Activated CD4-positive, alpha-beta memory T cell treated with anti-CD3 and anti-CD28 coated beads, Interleukin-2, amount 10 ng/mL, durations not matched to agents 7 days and 5 days (primary cell): ENCODE data around the gene CNIH1. TPM values are rescaled to one million over a fixed set of nuclear protein-coding genes. Genes with fewer than 3 reads are reported as not detected.
A peak's percentile ranks its signal among the peaks of the same experiment; 100 is the strongest.
"Not testable (repeated sequence)": the region's sequence is repeated elsewhere in the genome, so short reads cannot be mapped to it uniquely, and the experiment has no call there.

Experiments used
- CTCF ChIA-PET: fragments of 350-600 bp; sonication (Branson Sonifier 250); formaldehyde crosslinking; loops from one replicate; lab custom pipeline; 2021; ENCODE audit warnings: antibody characterized with exemption, inconsistent platforms; lab: Charles Lee
- POLR2A ChIA-PET: fragments of 350-600 bp; sonication (Branson Sonifier 250); formaldehyde crosslinking; loops from one replicate; lab custom pipeline; 2021; ENCODE audit warnings: antibody characterized with exemption; lab: Charles Lee
- DNase-seq: peaks from one replicate; pipeline ENCODE4 v3.0.0-alpha.2; 2020
- H3K27ac Mint-ChIP-seq: one replicate; pipeline ENCODE4 v1.8.0; 2021; ENCODE audit warnings: mild to moderate bottlenecking, mixed read lengths
- H3K27me3 Mint-ChIP-seq: one replicate; pipeline ENCODE4 v1.8.0; 2021; ENCODE audit warnings: mixed read lengths
- H3K36me3 Mint-ChIP-seq: one replicate; pipeline ENCODE4 v1.8.0; 2021; ENCODE audit warnings: low read depth, mixed read lengths
- H3K4me1 Mint-ChIP-seq: one replicate; pipeline ENCODE4 v1.8.0; 2021; ENCODE audit warnings: mixed read lengths
- H3K4me3 Mint-ChIP-seq: one replicate; pipeline ENCODE4 v1.8.0; 2021; ENCODE audit warnings: mild to moderate bottlenecking, mixed read lengths
- H3K9me3 Mint-ChIP-seq: one replicate; pipeline ENCODE4 v1.8.0; 2021; ENCODE audit warnings: mixed read lengths
- total RNA-seq, 2 experiments: library from RNA; stranded (reverse); gene quantifications; one replicate each; pipeline ENCODE4 v1.2.3, GENCODE V29; 2021

CNIH1 gene
- total RNA-seq, 2 experiments from 2014 or later: 66.2 to 69.2 TPM

DNA sequence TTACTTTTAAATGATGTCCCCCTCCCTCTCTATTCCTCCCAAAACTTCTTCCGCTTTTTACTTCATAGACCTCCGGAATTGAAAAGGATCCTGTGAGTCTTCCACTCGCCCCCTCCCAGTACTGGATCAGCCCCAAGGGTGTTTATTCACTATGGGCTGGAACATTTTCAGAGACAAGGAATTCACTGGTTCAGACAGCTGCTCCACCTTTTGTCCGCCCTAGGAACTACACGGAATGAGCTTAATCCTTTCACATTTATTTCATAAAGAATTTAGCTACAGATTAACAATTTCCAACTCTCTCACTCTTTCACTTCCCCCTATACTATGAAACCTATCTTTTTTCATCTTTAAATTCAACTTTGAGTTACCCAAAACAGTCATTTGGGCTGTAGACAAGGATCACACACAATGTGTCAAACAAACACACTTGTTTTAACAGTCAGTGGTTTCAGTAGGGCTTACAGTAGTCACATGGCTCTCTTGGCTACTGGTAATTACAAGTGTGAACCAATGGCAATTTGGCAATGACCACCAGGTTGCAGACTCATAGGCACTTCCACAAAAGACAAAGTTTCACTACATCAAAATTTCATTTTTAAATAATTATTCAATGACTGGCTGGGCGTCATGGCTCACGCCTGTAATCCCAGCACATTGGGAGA lies 20.6 kb downstream of the CNIH1 start:
- no peak overlapping the region for H3K4me3 Mint-ChIP-seq
- ChIA-PET POLR2A (no interaction called here), CTCF (interaction anchor here (0.6 to 1.0 kb wide), 4 partner anchors 8 to 275 kb away, joined by 3 to 6 read pairs (median 4); no protein-coding TSS in a partner anchor)
- H3K36me3 Mint-ChIP-seq: peaks cover 39% of the 10 kb centered on the region
- no peaks in the 10 kb centered on the region for H3K4me1 Mint-ChIP-seq
- no peaks in the 10 kb centered on the region for H3K27me3 Mint-ChIP-seq
- H3K9me3 Mint-ChIP-seq: no peaks in the 10 kb centered on the region
- no peak overlapping the region for H3K27ac Mint-ChIP-seq
- no peak for DNase-seq

DNA sequence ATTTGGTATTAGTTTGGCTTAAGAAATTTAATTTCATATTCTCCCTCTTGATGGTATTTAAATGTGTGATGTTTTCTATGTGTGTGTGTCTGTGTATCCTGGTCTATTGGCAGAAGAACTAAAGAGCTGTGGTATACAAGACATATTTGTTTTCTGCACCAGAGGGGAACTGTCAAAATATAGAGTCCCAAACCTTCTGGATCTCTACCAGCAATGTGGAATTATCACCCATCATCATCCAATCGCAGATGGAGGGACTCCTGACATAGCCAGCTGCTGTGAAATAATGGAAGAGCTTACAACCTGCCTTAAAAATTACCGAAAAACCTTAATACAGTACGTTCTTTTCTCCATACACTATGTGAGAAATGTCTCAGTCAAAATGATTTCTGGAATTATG lies 29.8 kb downstream of the CNIH1 start:
- H3K27me3 Mint-ChIP-seq: no peaks in the 10 kb centered on the region
- H3K36me3 Mint-ChIP-seq: peaks cover 56% of the 10 kb centered on the region
- no peaks in the 10 kb centered on the region for H3K4me1 Mint-ChIP-seq
- POLR2A ChIA-PET: interaction anchor here (0.8 to 1.3 kb wide), 2 partner anchors 12 to 14 kb away, joined by 3 to 5 read pairs; no protein-coding TSS in a partner anchor
- H3K4me3 Mint-ChIP-seq: no peak overlapping the region
- no peak for DNase-seq
- CTCF ChIA-PET: no interaction called here
- H3K9me3 Mint-ChIP-seq: no peaks in the 10 kb centered on the region
- H3K27ac Mint-ChIP-seq: no peak overlapping the region

DNA sequence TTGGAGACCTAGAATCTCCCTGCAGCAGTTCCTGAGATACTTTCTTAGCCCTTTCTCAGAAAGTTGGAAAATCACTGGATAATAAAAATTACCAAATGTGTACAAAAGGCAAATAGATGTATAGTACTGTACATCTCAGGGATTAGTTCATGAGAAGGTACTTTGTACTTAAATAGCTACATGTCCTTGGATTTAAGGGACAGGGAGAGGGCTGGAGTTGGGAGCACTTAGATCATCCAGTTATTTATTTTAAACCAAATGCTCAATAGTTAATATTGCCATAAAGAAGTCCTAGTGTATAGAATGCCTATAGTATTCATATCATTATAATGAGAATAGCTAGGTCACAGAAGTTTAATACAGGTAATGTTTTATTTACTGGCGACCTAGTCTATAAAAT lies 31.0 kb downstream of the CNIH1 start:
- Mint-ChIP-seq H3K27ac (no peak overlapping the region), H3K27me3 (no peaks in the 10 kb centered on the region), H3K9me3 (no peaks in the 10 kb centered on the region), H3K4me3 (no peak overlapping the region), H3K4me1 (peaks cover 7% of the 10 kb centered on the region), H3K36me3 (peaks cover 60% of the 10 kb centered on the region)
- DNase-seq: no peak
- POLR2A ChIA-PET: interaction anchor here (0.8 to 1.5 kb wide), 3 partner anchors 12 to 80 kb away, joined by 3 to 6 read pairs (median 4); partner anchors contain the start of gene CDKN3
- CTCF ChIA-PET: no interaction called here

DNA sequence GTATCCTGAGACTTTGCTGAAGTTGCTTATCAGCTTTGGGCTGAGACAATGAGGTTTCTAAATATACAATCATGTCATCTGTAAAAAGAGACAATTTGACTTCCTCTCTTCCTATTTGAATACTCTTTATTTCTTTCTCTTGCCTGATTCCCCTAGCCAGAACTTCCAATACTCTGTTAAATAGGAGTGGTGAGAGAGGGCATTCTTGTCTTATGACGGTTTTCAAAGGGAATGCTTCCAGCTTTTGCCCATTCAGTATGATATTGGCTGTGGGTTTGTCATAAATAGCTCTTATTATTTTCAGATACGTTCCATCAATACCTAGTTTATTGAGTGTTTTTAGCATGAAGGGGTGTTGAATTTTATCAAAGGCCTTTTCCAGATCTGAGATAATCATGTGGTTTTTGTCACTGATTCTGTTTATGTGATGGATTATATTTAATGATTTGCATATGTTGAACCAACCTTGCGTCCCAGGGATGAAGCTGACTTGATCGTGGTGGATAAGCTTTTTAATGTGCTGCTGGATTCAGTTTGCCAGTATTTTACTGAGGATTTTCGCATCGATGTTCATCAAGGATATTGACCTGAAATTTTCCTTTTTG lies 37.7 kb downstream of the CNIH1 start:
- H3K27ac Mint-ChIP-seq, DNase-seq, H3K9me3 Mint-ChIP-seq, POLR2A ChIA-PET, H3K4me3 Mint-ChIP-seq, H3K27me3 Mint-ChIP-seq: not testable (repeated sequence)
- Mint-ChIP-seq H3K36me3 (peaks cover 78% of the 10 kb centered on the region), H3K4me1 (peaks cover 34% of the 10 kb centered on the region)
- CTCF ChIA-PET: interaction anchor here (0.7 kb wide), 1 partner anchor 28 kb away, joined by 4 read pairs; no protein-coding TSS in a partner anchor

DNA sequence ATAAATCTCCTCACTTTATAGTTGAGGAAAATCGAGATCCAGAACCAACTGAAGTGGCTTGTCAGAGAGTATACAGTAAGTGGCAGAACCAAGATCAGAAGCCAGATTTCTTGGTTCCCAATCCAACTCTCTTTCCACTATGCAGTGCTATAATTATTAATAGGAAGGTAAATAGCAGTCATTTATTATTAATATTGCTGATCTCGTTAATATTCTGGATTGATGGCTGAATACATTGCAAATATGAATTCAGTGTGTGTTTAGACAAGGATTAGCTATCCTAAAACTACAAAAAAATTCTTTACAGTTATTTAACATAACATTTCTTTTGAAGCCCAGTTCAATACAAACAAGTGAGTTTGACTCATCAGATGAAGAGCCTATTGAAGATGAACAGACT lies 41.6 kb downstream of the CNIH1 start:
- ChIA-PET CTCF (interaction anchor here (0.6 kb wide), 1 partner anchor 1322 kb away, joined by 3 read pairs; no protein-coding TSS in a partner anchor), POLR2A (no interaction called here)
- peaks cover 47% of the 10 kb centered on the region for H3K36me3 Mint-ChIP-seq
- no peak overlapping the region for H3K27ac Mint-ChIP-seq
- no peak overlapping the region for H3K4me3 Mint-ChIP-seq
- no peaks in the 10 kb centered on the region for H3K27me3 Mint-ChIP-seq
- peaks cover 2% of the 10 kb centered on the region for H3K9me3 Mint-ChIP-seq
- DNase-seq: no peak
- H3K4me1 Mint-ChIP-seq: peaks cover 37% of the 10 kb centered on the region

DNA sequence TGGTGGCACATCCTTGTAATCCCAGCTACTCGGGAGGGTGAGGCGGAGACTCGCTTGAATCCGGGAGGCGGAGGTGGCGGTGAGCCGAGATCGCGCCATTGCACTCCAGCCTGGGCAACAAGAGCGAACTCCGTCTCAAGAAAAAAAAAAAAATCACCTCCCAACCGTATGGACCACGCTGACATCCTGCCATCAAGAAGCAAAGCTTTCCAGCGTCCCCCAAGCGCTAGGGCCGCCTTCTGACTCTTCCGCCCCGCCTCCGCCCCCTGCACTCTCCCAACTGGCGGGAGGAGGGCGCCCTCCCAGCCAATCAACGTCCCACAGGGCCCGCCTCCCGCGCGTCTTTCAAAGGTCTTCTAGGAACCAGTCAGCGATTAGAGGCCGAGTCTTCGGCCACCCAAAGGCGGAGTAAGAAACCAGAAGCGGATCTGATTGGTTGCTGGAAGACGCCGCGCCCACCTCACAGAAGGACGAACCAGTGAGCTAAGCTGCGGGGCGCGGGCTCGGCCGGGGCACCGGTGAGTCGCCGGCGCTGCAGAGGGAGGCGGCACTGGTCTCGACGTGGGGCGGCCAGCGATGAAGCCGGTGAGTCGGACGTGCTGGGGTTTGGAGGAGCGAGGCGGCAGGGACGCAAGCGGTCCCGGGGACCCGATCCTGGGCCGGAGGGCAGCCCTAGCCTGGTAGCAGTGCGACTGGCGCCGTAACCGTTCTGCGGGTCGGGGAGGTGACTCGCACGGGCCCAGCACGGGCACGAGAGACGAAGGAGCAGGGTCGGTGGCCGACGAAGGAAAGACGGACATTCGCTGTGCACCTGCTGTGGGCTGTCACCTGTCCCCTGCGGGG lies 44.5 kb downstream of the CNIH1 start, which contains the start of gene CDKN3:
CDKN3 (plus strand) TSS at position 515 of the 843 bp plus-strand sequence; CDS start at position 577, 62 bp downstream.
- peaks cover 19% of the 10 kb centered on the region for H3K36me3 Mint-ChIP-seq
- ChIA-PET CTCF (interaction anchor here (0.7 to 3.4 kb wide), 13 partner anchors 9 to 1351 kb away, joined by 3 to 24 read pairs (median 3); partner anchors contain the start of gene CGRRF1), POLR2A (interaction anchor here (0.7 to 3.7 kb wide), 17 partner anchors 9 to 486 kb away, joined by 3 to 34 read pairs (median 4); partner anchors contain the start of genes CGRRF1, CNIH1 and GMFB)
- peak within 1 kb of the TSS; percentile 87 for H3K4me3 Mint-ChIP-seq
- H3K27ac Mint-ChIP-seq: peak within 1 kb of the TSS; percentile 78
- DNase-seq: peak; percentile 99
- H3K9me3 Mint-ChIP-seq: no peaks in the 10 kb centered on the region
- H3K4me1 Mint-ChIP-seq: peaks cover 26% of the 10 kb centered on the region
- no peaks in the 10 kb centered on the region for H3K27me3 Mint-ChIP-seq

DNA sequence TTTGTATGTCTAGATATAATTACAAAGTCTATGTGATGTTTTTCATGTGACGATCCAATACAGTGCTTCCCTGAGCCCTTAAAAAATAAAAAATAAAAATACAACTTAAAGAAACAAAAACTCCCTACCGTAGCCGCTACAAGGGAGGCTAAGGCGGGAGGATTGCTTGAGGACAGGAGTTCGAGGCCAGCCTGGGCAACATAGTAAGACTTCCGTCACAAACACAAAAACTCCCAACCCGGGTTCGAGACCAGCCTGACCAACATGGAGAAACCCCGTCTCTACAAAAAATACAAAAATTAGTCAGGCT lies 45.0 kb downstream of the CNIH1 start:
- peak overlapping the region; percentile 78 for H3K27ac Mint-ChIP-seq
- peak overlapping the region; percentile 87 for H3K4me3 Mint-ChIP-seq
- ChIA-PET POLR2A (interaction anchor here (1.0 to 3.7 kb wide), 10 partner anchors 10 to 377 kb away, joined by 3 to 34 read pairs (median 6); partner anchors contain the start of genes CNIH1 and GMFB), CTCF (interaction anchor here (0.7 to 3.4 kb wide), 9 partner anchors 39 to 1351 kb away, joined by 3 to 24 read pairs (median 3); partner anchors contain the start of gene CGRRF1)
- no peaks in the 10 kb centered on the region for H3K9me3 Mint-ChIP-seq
- no peak for DNase-seq
- H3K36me3 Mint-ChIP-seq: peaks cover 16% of the 10 kb centered on the region
- H3K27me3 Mint-ChIP-seq: no peaks in the 10 kb centered on the region
- peaks cover 26% of the 10 kb centered on the region for H3K4me1 Mint-ChIP-seq

DNA sequence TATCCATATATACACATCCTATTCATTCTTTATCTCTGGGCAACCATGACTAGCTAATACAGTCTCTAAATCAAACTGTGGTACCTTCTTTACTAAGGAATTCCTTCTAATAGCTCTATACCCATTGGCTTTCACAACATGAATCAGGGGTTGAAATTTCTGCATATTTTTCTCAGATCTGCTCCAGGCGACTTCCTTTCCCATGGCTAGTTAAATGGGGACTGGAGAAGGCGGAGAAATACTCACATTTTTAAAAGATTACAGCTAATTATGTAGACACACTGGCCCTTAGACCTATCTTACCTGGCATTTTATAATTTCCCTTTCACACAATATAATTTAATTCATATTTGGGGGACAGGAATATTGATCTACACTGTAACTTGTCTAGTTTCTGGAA lies 45.5 kb downstream of the CNIH1 start:
- H3K36me3 Mint-ChIP-seq: peaks cover 15% of the 10 kb centered on the region
- H3K27ac Mint-ChIP-seq: no peak overlapping the region
- H3K4me3 Mint-ChIP-seq: peak overlapping the region; percentile 9
- ChIA-PET POLR2A (interaction anchor here (1.0 to 3.7 kb wide), 5 partner anchors 14 to 92 kb away, joined by 3 to 34 read pairs (median 7); partner anchors contain the start of genes CNIH1 and GMFB), CTCF (interaction anchor here (0.7 to 3.4 kb wide), 7 partner anchors 14 to 1352 kb away, joined by 3 to 24 read pairs (median 4); partner anchors contain the start of gene CGRRF1)
- no peak for DNase-seq
- peaks cover under 1% of the 10 kb centered on the region for H3K27me3 Mint-ChIP-seq
- H3K9me3 Mint-ChIP-seq: no peaks in the 10 kb centered on the region
- peaks cover 26% of the 10 kb centered on the region for H3K4me1 Mint-ChIP-seq

DNA sequence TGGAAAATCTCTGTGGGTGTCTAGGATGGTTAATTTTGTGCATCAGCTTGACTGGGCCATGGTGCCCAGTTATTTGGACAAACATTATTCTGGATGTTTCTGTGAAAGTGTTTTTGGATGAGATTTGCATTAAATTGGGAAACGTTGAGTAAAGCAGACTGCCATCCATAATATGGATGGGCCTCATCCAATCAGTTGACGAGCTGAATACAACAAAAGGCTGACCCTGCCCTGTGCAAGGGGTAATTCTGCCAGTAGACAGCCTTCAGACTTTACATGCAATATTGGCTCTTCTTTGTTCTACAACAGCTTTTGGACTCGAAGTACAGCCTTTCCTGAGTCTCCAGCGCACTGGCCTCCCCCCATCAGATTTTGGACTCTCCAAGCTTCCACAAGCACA lies 45.9 kb downstream of the CNIH1 start:
- no peaks in the 10 kb centered on the region for H3K9me3 Mint-ChIP-seq
- peaks cover 26% of the 10 kb centered on the region for H3K4me1 Mint-ChIP-seq
- peaks cover 2% of the 10 kb centered on the region for H3K27me3 Mint-ChIP-seq
- DNase-seq: no peak
- CTCF ChIA-PET: interaction anchor here (0.8 to 3.0 kb wide), 2 partner anchors 13 to 379 kb away, joined by 4 to 24 read pairs; no protein-coding TSS in a partner anchor
- H3K4me3 Mint-ChIP-seq: no peak overlapping the region
- no peak overlapping the region for H3K27ac Mint-ChIP-seq
- peaks cover 13% of the 10 kb centered on the region for H3K36me3 Mint-ChIP-seq
- POLR2A ChIA-PET: interaction anchor here (3.7 kb wide), 1 partner anchor 93 kb away, joined by 34 read pairs; the partner anchor contains the start of gene GMFB

DNA sequence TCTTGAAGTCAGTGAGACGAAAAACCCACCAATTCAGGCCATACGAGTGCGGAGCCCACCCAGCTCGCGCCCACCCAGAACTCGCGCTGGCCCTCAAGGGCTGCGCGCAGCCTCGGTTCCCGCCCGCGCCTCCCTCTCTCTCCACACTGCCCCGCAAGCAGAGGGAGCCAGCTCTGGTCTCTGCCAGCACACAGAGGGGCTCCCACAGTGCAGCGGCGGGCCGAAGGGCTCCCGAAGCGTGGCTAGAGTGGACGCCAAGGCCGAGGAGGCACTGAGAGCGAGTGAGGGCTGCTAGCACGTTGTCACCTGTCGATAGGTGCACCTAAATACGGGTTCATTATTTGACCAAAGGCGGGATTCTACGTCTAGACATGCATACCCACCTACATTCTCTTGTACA lies 46.6 kb downstream of the CNIH1 start:
- DNase-seq: no peak
- H3K27me3 Mint-ChIP-seq: peaks cover 2% of the 10 kb centered on the region
- H3K4me1 Mint-ChIP-seq: peaks cover 26% of the 10 kb centered on the region
- no peak overlapping the region for H3K27ac Mint-ChIP-seq
- ChIA-PET CTCF (interaction anchor here (0.8 kb wide), 1 partner anchor 13 kb away, joined by 4 read pairs; no protein-coding TSS in a partner anchor), POLR2A (interaction anchor here (1.3 kb wide), 1 partner anchor 41 kb away, joined by 3 read pairs; no protein-coding TSS in a partner anchor)
- H3K9me3 Mint-ChIP-seq: no peaks in the 10 kb centered on the region
- H3K4me3 Mint-ChIP-seq: no peak overlapping the region
- peaks cover 11% of the 10 kb centered on the region for H3K36me3 Mint-ChIP-seq

DNA sequence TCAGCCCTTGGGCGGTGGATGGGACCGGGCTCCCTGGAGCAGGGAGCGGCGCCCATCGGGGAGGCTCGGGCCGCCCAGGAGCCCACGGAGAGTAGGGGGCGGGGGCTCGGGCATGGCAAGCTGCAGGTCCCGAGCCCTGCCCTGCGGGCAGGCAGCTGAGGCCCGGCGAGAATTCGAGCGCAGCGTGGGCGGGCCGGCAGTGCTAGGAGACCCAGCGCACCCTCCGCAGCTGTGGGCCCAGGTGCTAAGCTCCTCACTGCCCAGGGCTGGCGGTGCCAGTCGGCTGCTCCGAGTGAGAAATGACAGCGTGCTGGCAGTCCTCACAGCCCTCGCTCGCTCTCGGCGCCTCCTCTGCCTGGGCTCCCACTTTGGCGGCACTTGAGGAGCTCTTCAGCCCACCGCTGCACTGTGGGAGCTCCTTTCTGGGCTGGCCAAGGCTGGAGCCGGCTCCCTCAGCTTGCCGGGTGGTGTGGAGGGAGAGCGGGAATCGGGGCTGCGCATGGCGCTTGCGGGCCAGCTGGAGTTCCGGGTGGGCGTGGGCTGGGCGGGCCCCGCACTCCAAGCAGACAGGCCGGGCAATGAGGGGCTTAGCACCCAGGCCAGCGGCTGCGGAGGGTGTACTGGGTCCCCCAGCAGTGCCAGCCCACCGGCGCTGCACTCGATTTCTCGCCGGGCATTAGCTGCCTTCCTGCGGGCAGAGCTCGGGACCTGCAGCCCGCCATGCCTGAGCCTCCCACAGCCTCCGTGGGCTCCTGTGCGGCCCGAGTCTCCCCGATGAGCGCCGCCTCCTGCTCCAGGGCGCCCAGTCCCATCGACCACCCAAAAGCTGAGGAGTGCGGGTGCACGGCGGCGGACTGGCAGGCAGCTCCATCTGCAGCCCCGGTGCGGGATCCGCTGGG lies 47.9 kb downstream of the CNIH1 start:
- not testable (repeated sequence) for H3K27ac Mint-ChIP-seq, H3K4me3 Mint-ChIP-seq, H3K9me3 Mint-ChIP-seq, H3K36me3 Mint-ChIP-seq, DNase-seq, H3K27me3 Mint-ChIP-seq
- POLR2A ChIA-PET: interaction anchor here (1.3 kb wide), 1 partner anchor 42 kb away, joined by 3 read pairs; no protein-coding TSS in a partner anchor
- peaks cover 13% of the 10 kb centered on the region for H3K4me1 Mint-ChIP-seq
- CTCF ChIA-PET: interaction anchor here (1.0 kb wide), 1 partner anchor 50 kb away, joined by 3 read pairs; no protein-coding TSS in a partner anchor
